ENCODE measurements around the gene PROK1. TPM values are rescaled to one million over a fixed set of nuclear protein-coding genes. Genes with fewer than 3 reads are reported as not detected.

PROK1 gene
- total and polyA plus RNA-seq, 8 donors, result 1.5 TPM; not detected in 7

- no peak for DNase-seq
- intact Hi-C loops (cut with DNase I; ENCODE audit: low total_unique reads), result no loop called here
- TF ChIP-seq POLR2AphosphoS5 (IDR thresholded peaks at IDR 0.05) (no peak), CTCF (IDR thresholded peaks at IDR 0.05) (no peak), EP300 (IDR thresholded peaks at IDR 0.05) (no peak), POLR2A (IDR thresholded peaks at IDR 0.05) (no peak)
- no peak overlapping the region for H3K27ac ChIP-seq
- 78 to 84% (median 82%) methylated on average over 7 of the region's 7 CpGs for WGBS, 5 donors
- peaks cover 0 to 12% (median 6%) of the 10 kb centered on the region in 4 donors for H3K4me1 ChIP-seq
- no peak overlapping the region for H3K4me3 ChIP-seq
- H3K9me3 ChIP-seq, result no peaks in the 10 kb centered on the region
- no peaks in the 10 kb centered on the region for H3K36me3 ChIP-seq
- H3K27me3 ChIP-seq, result no peaks in the 10 kb centered on the region
Observed at GRCh38 chr1:110504226-110504625, 53.3 kb downstream of the PROK1 start.

GRCh38 chr1:110505596-110505995 is 54.6 kb downstream of the PROK1 start:
- no peaks in the 10 kb centered on the region for H3K9me3 ChIP-seq
- H3K4me3 ChIP-seq, result no peak overlapping the region
- H3K27me3 ChIP-seq, result no peaks in the 10 kb centered on the region
- H3K4me1 ChIP-seq, result peaks cover 0 to 12% (median 6%) of the 10 kb centered on the region in 4 donors
- no peaks in the 10 kb centered on the region for H3K36me3 ChIP-seq
- H3K27ac ChIP-seq, result no peak overlapping the region
- no peak for TF ChIP-seq POLR2AphosphoS5 (IDR thresholded peaks at IDR 0.05)
- no peak for TF ChIP-seq EP300 (IDR thresholded peaks at IDR 0.05)
- TF ChIP-seq CTCF (IDR thresholded peaks at IDR 0.05), result no peak
- TF ChIP-seq POLR2A (IDR thresholded peaks at IDR 0.05), result no peak
- 27 to 54% (median 44%) methylated on average over 3 of the region's 3 CpGs for WGBS, 5 donors
- intact Hi-C loops (cut with DNase I; ENCODE audit: low total_unique reads), result no loop called here
- no peak for DNase-seq

- TF ChIP-seq CTCF (IDR thresholded peaks at IDR 0.05) (no peak), POLR2AphosphoS5 (IDR thresholded peaks at IDR 0.05) (no peak), EP300 (IDR thresholded peaks at IDR 0.05) (no peak), POLR2A (IDR thresholded peaks at IDR 0.05) (no peak)
- no peak for DNase-seq
- peaks cover 0 to 12% (median 6%) of the 10 kb centered on the region in 4 donors for H3K4me1 ChIP-seq
- no peak overlapping the region for H3K27ac ChIP-seq
- H3K9me3 ChIP-seq, result no peaks in the 10 kb centered on the region
- WGBS, 5 donors, result 72 to 84% (median 78%) methylated on average over 4 of the region's 4 CpGs
- no peak overlapping the region for H3K4me3 ChIP-seq
- H3K27me3 ChIP-seq, result no peaks in the 10 kb centered on the region
- intact Hi-C loops (cut with DNase I; ENCODE audit: low total_unique reads), result no loop called here
- no peaks in the 10 kb centered on the region for H3K36me3 ChIP-seq
Observed at GRCh38 chr1:110506541-110506940, 55.6 kb downstream of the PROK1 start.

Other genes with a start within 250 kb of the PROK1 start
- gene KCNC4, start 240.8 kb upstream of the PROK1 start, total RNA-seq, result 10 to 100 TPM in 1 of 5 donors, 1 to 10 TPM in 4; 1.2 to 16.5 (median 6.5) TPM
- gene KCNC4, start 240.8 kb upstream of the PROK1 start, polyA plus RNA-seq, result 1 to 10 TPM; 1.1 to 2.8 (median 2.5) TPM
- 10 to 100 TPM; 29.0 to 58.6 (median 40.3) TPM for gene RBM15, start 111.8 kb upstream of the PROK1 start, total RNA-seq
- gene RBM15, start 111.8 kb upstream of the PROK1 start, polyA plus RNA-seq, result 1 to 10 TPM; 1.5 to 2.4 (median 2.1) TPM
- 10 to 100 TPM in 1 of 5 donors, 1 to 10 TPM in 2, under 1 TPM in 1, not detected in 1; 0.89 to 11.1 (median 3.8) TPM for gene SLC16A4, start 60.1 kb upstream of the PROK1 start, total RNA-seq
- gene SLC16A4, start 60.1 kb upstream of the PROK1 start, polyA plus RNA-seq, result 1 to 10 TPM; 1.7 to 8.7 (median 2.6) TPM
- 10 to 100 TPM in 3 of 5 donors, 1 to 10 TPM in 1, not detected in 1; 8.5 to 48.8 (median 18.6) TPM for gene LAMTOR5, start 43.5 kb upstream of the PROK1 start, total RNA-seq
- 100 to 1,000 TPM; 269 to 440 (median 318) TPM for gene LAMTOR5, start 43.5 kb upstream of the PROK1 start, polyA plus RNA-seq
- gene KCNA10, start 68.0 kb downstream of the PROK1 start, total RNA-seq, result under 1 TPM in 1 of 5 donors, not detected in 4; 0.58 TPM
- under 1 TPM in 1 of 3 donors, not detected in 2; 0.12 TPM for gene KCNA10, start 68.0 kb downstream of the PROK1 start, polyA plus RNA-seq
- 10 to 100 TPM in 1 of 5 donors, under 1 TPM in 3, not detected in 1; under 0.01 to 42.0 (median 0.89) TPM for gene KCNA2, start 155.2 kb downstream of the PROK1 start, total RNA-seq
- under 1 TPM in 1 of 3 donors, not detected in 2; 0.20 TPM for gene KCNA2, start 155.2 kb downstream of the PROK1 start, polyA plus RNA-seq
- gene KCNA3, start 223.8 kb downstream of the PROK1 start, total RNA-seq, result 10 to 100 TPM in 1 of 5 donors, 1 to 10 TPM in 1, under 1 TPM in 2, not detected in 1; 0.73 to 11.9 (median 3.3) TPM
- gene KCNA3, start 223.8 kb downstream of the PROK1 start, polyA plus RNA-seq, result not detected